ENCODE data around the gene LACTB.

GRCh38 chr15:63166219-63166618 lies 44.6 kb downstream of the LACTB start:
- TF ChIP-seq CTCF (conservative IDR thresholded peaks at IDR 0.05 in 1 of 2, IDR thresholded peaks at IDR 0.05 in 1 of 2; ENCODE audit: low read depth in 1 of 2, low read length in 2 of 2) (peak in 1 of 2 donors; percentile 5), EZH2 (IDR thresholded peaks at IDR 0.05; ENCODE audit: low read length, missing control alignments) (no peak)

Data from fibroblast of lung (primary cell).